ENCODE data around the gene ATP4B. TPM values are rescaled to one million over a fixed set of nuclear protein-coding genes. Genes with fewer than 3 reads are reported as not detected.

Gene ATP4B
- total RNA-seq, 1 experiment from 2014 or later, result not detected

GRCh38 chr13:113637262-113638160, 20.5 kb downstream of the ATP4B start:
- no peaks in the 10 kb centered on the region for H3K79me1 ChIP-seq (ENCODE audit: insufficient read depth, low read depth, low read length, poor library complexity, severe bottlenecking)
- Mint-ChIP-seq H3K9me3 (peaks cover 0 to 27% of the 10 kb centered on the region in 2 experiments; a peak in 3 of 5 replicates), H3K4me1 (no peaks in the 10 kb centered on the region), H3K4me3 (no peak overlapping the region), H3K27ac (no peak overlapping the region), H3K27me3 (ENCODE audit: low read depth) (no peaks in the 10 kb centered on the region; the same call in 1 of the 2 replicates), H3K36me3 (ENCODE audit: insufficient read depth in 1 of 3, low read depth in 3 of 3) (peaks cover 71 to 92% (median 91%) of the 10 kb centered on the region in 3 experiments; a peak in 6 of 7 replicates)
- H4K91ac ChIP-seq (ENCODE audit: insufficient read length, low read depth, low read length), result no peak overlapping the region
- H3K23me2 ChIP-seq (ENCODE audit: insufficient read length, low read depth, low read length, poor library complexity, severe bottlenecking), result no peaks in the 10 kb centered on the region
- H3K27me3 ChIP-seq (ENCODE audit: insufficient read depth, low read length), result no peaks in the 10 kb centered on the region
- no peak overlapping the region for H3K14ac ChIP-seq (ENCODE audit: insufficient read depth, low read length)
- H4K5ac ChIP-seq (ENCODE audit: insufficient read length, low read depth, low read length), result no peak overlapping the region
- no peak overlapping the region for H3K56ac ChIP-seq (ENCODE audit: insufficient read length, low read depth, low read length)
- H2BK12ac ChIP-seq (ENCODE audit: insufficient read length, low read depth, low read length), result no peak overlapping the region
- H2AFZ ChIP-seq (ENCODE audit: low read length), result no peak overlapping the region
- H2BK5ac ChIP-seq (ENCODE audit: insufficient read length, low read length), result no peak overlapping the region
- H2BK15ac ChIP-seq (ENCODE audit: low read depth, low read length), result no peak overlapping the region
- H3K27ac ChIP-seq (ENCODE audit: insufficient read length, low read depth, low read length), result no peak overlapping the region
- no peak overlapping the region for H3K23ac ChIP-seq (ENCODE audit: insufficient read length, low read depth, low read length)
- H2BK120ac ChIP-seq (ENCODE audit: low read depth, low read length, poor library complexity, severe bottlenecking), result no peak overlapping the region
- WGBS (ENCODE audit: extremely low coverage, insufficient read length, low lambda C conversion rate), result no CpG with 5 or more reads among the region's 30 CpGs
- H2AK5ac ChIP-seq (ENCODE audit: insufficient read length, low read length), result no peak overlapping the region
- no peak overlapping the region for H3T11ph ChIP-seq (ENCODE audit: low read length)
- no peaks in the 10 kb centered on the region for H3K79me2 ChIP-seq (ENCODE audit: insufficient read depth, low read length)
- no peaks in the 10 kb centered on the region for H3K4me1 ChIP-seq (ENCODE audit: insufficient read depth, low read length)
- TF ChIP-seq CTCF (conservative IDR thresholded peaks at IDR 0.05), result no peak
- H3K4me2 ChIP-seq (ENCODE audit: insufficient read depth, insufficient read length, low read length), result no peak overlapping the region
- no peaks in the 10 kb centered on the region for H4K20me1 ChIP-seq (ENCODE audit: control insufficient read depth, insufficient read depth, insufficient read length)
- no peak overlapping the region for H3K18ac ChIP-seq (ENCODE audit: insufficient read length, low read depth, low read length)
- H3K9ac ChIP-seq (ENCODE audit: extremely low read depth, insufficient read length, low read length), result no peak overlapping the region
- H4K8ac ChIP-seq (replicated peaks; ENCODE audit: insufficient read length, low read depth, low read length), result no peak overlapping the region
- peaks cover 9% of the 10 kb centered on the region for H3K9me3 ChIP-seq (ENCODE audit: control insufficient read depth, low read depth, low read length)
- no peak for DNase-seq
- H2BK20ac ChIP-seq (ENCODE audit: low read depth, low read length, poor library complexity, severe bottlenecking), result no peak overlapping the region
- no peak overlapping the region for H3K4ac ChIP-seq (ENCODE audit: low read depth, low read length)

Measured in H9 (cell line).